ENCODE data around the gene COQ5. TPM values are rescaled to one million over a fixed set of nuclear protein-coding genes. Genes with fewer than 3 reads are reported as not detected.
A peak's percentile ranks its signal among the peaks of the same experiment; 100 is the strongest.

The COQ5 gene
- total RNA-seq, 1 experiment from 2014 or later: 33.8 TPM

DNA sequence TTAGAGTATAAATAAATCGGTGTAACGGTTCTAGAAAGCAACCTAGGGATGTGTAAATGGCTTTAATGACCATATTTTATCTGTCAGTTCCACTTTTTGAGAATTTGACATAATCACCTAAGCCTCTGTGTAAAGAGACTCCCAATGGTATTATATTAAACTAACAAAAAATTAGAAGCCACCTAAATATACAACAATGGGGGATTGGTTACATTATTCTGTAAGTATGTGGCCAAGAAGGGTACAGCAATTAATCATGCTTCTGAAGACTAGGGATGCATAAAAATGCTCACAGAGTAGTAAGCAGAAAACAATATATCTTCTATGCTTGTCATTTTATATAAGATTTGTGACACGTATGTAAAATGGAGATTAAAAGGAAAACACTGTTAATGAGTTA, 15.7 kb upstream of the COQ5 start:
- DNase-seq: no peak
- Mint-ChIP-seq H3K4me3 (ENCODE audit: low read depth, unreplicated experiment) (no peak overlapping the region), H3K27ac (ENCODE audit: unreplicated experiment) (no peak overlapping the region), H3K4me1 (ENCODE audit: low read depth, unreplicated experiment) (no peaks in the 10 kb centered on the region), H3K36me3 (ENCODE audit: insufficient read depth, unreplicated experiment) (no peaks in the 10 kb centered on the region), H3K27me3 (ENCODE audit: unreplicated experiment) (no peaks in the 10 kb centered on the region), H3K9me3 (ENCODE audit: low read depth, unreplicated experiment) (no peaks in the 10 kb centered on the region)
- intact Hi-C loops (cut with micrococcal nuclease; ENCODE audit: unreplicated experiment): no loop called here
- CTCF ChIA-PET: no interaction called here
- TF ChIP-seq, protein P1, sequence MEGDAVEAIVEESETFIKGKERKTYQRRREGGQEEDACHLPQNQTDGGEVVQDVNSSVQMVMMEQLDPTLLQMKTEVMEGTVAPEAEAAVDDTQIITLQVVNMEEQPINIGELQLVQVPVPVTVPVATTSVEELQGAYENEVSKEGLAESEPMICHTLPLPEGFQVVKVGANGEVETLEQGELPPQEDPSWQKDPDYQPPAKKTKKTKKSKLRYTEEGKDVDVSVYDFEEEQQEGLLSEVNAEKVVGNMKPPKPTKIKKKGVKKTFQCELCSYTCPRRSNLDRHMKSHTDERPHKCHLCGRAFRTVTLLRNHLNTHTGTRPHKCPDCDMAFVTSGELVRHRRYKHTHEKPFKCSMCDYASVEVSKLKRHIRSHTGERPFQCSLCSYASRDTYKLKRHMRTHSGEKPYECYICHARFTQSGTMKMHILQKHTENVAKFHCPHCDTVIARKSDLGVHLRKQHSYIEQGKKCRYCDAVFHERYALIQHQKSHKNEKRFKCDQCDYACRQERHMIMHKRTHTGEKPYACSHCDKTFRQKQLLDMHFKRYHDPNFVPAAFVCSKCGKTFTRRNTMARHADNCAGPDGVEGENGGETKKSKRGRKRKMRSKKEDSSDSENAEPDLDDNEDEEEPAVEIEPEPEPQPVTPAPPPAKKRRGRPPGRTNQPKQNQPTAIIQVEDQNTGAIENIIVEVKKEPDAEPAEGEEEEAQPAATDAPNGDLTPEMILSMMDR (IDR thresholded peaks at IDR 0.05; ENCODE audit: unreplicated experiment): no peak
- no TSS peak for BruUV-seq (replicated peaks)

DNA sequence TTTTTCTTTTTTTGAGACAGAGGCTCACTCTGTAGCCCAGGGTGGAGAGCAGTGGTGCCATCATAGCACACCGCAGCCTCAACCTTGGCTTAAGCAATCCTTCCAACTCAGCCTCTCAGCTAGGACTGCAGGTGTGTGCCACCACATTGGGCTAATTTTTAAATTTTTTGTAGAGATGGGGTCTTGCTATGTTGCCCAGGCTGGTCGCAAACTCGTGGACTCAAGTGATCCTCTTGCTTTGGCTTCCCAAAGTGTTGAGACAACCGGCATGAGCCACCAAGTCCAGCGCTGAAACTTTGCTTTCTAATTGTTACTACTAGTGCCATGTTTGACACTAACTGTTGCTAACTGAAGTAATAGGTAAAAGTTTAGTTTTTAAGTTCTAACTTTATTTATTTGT, 13.2 kb upstream of the COQ5 start:
- DNase-seq: no peak
- Mint-ChIP-seq H3K27ac (ENCODE audit: unreplicated experiment) (no peak overlapping the region), H3K9me3 (ENCODE audit: low read depth, unreplicated experiment) (no peaks in the 10 kb centered on the region), H3K4me3 (ENCODE audit: low read depth, unreplicated experiment) (no peak overlapping the region), H3K36me3 (ENCODE audit: insufficient read depth, unreplicated experiment) (peaks cover 2% of the 10 kb centered on the region), H3K4me1 (ENCODE audit: low read depth, unreplicated experiment) (peaks cover 21% of the 10 kb centered on the region), H3K27me3 (ENCODE audit: unreplicated experiment) (no peaks in the 10 kb centered on the region)
- TF ChIP-seq, protein P1 (IDR thresholded peaks at IDR 0.05; ENCODE audit: unreplicated experiment): no peak
- CTCF ChIA-PET: no interaction called here
- intact Hi-C loops (cut with micrococcal nuclease; ENCODE audit: unreplicated experiment): no loop called here
- no TSS peak for BruUV-seq (replicated peaks)

DNA sequence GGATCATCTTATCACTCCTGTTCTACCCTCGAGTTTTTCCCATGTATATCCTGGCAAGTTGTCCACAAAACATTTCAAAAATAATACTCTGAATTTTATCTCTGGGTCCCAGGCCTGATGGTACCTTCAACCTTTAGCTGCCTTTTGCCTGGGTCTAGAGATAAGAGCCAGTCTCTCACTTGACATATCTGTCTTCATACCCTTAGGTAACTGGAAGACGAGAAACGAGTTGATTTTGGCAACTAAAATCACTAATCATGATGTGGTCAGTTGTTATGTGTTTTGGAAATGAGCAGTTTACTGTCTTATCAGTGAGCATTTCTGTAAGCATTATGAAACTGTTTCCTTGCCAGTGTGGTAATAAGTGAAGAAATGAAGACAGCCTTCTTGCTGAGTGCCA, 11.5 kb upstream of the COQ5 start:
- Mint-ChIP-seq H3K36me3 (ENCODE audit: insufficient read depth, unreplicated experiment) (peaks cover 19% of the 10 kb centered on the region), H3K4me3 (ENCODE audit: low read depth, unreplicated experiment) (no peak overlapping the region), H3K9me3 (ENCODE audit: low read depth, unreplicated experiment) (no peaks in the 10 kb centered on the region), H3K4me1 (ENCODE audit: low read depth, unreplicated experiment) (peaks cover 21% of the 10 kb centered on the region), H3K27me3 (ENCODE audit: unreplicated experiment) (no peaks in the 10 kb centered on the region), H3K27ac (ENCODE audit: unreplicated experiment) (no peak overlapping the region)
- intact Hi-C loops (cut with micrococcal nuclease; ENCODE audit: unreplicated experiment): no loop called here
- TF ChIP-seq, protein P1 (IDR thresholded peaks at IDR 0.05; ENCODE audit: unreplicated experiment): no peak
- DNase-seq: no peak
- CTCF ChIA-PET: no interaction called here
- BruUV-seq (replicated peaks): no TSS peak

DNA sequence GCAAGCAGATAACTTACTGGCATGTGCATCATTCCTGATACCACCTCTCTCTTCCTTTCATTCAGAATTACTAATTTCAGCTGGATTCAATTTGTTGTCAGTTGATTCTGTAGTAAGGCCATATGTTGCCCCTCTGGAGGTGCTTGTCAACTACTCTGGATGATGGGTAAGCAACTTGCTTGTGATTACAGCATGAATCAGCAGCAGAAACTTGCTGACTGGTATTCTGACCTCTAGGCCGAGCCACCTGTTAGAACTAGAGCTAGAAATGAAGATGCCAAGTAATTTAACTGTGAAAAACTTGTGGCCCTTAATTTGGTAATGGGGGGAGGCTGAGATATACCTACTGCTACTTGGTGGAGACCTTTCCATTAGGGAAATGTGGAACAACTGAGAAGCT, 10.3 kb upstream of the COQ5 start:
- H3K9me3 Mint-ChIP-seq (ENCODE audit: low read depth, unreplicated experiment): no peaks in the 10 kb centered on the region
- peaks cover 21% of the 10 kb centered on the region for H3K4me1 Mint-ChIP-seq (ENCODE audit: low read depth, unreplicated experiment)
- intact Hi-C loops (cut with micrococcal nuclease; ENCODE audit: unreplicated experiment): loop anchor here (5.0 kb wide), 1 partner anchor 42 kb away; the partner anchor contains the start of gene DYNLL1
- TF ChIP-seq, protein P1 (IDR thresholded peaks at IDR 0.05; ENCODE audit: unreplicated experiment): no peak
- peak overlapping the region; percentile 98 for H3K4me3 Mint-ChIP-seq (ENCODE audit: low read depth, unreplicated experiment)
- BruUV-seq (replicated peaks): no TSS peak
- no peak for DNase-seq
- H3K36me3 Mint-ChIP-seq (ENCODE audit: insufficient read depth, unreplicated experiment): peaks cover 31% of the 10 kb centered on the region
- no peaks in the 10 kb centered on the region for H3K27me3 Mint-ChIP-seq (ENCODE audit: unreplicated experiment)
- peak overlapping the region; percentile 55 for H3K27ac Mint-ChIP-seq (ENCODE audit: unreplicated experiment)
- CTCF ChIA-PET: interaction anchor here (1.3 kb wide), 1 partner anchor 10 kb away, joined by 5 read pairs; the partner anchor contains the start of gene COQ5
